Fibroblast of lung (primary cell): ENCODE data around the gene ZNF423. TPM values are rescaled to one million over a fixed set of nuclear protein-coding genes. Genes with fewer than 3 reads are reported as not detected.

Experiments
- DNase-seq, 2 donors: peaks; one replicate each; pipeline versions ENCODE4 v3.0.0 to v3.0.0-alpha.2; 2010; ENCODE audit warnings: low read depth in 2 of 2
- H2AFZ ChIP-seq: 2 replicates; pipeline ENCODE4 v1.5.1; 2012; ENCODE audit warnings: low read length, control low read depth, inconsistent platforms
- H3K27ac ChIP-seq: 2 replicates; pipeline ENCODE4 v1.5.1; 2011; ENCODE audit warnings: low read length, control low read depth; ENCODE audit not compliant: insufficient read depth
- H3K27me3 ChIP-seq: 2 replicates; pipeline ENCODE4 v1.5.1; 2011; ENCODE audit warnings: mild to moderate bottlenecking, low read length; ENCODE audit not compliant: control insufficient read depth, insufficient read depth
- H3K36me3 ChIP-seq: 2 replicates; pipeline ENCODE4 v1.5.1; 2011; ENCODE audit warnings: low read length; ENCODE audit not compliant: control insufficient read depth, insufficient read depth
- H3K4me1 ChIP-seq: 2 replicates; pipeline ENCODE4 v1.5.1; 2011; ENCODE audit warnings: low read length; ENCODE audit not compliant: control insufficient read depth, insufficient read depth; ENCODE audit errors: extremely low read depth
- H3K4me2 ChIP-seq: 2 replicates; pipeline ENCODE4 v1.5.1; 2011; ENCODE audit warnings: low read length, control low read depth; ENCODE audit not compliant: insufficient read depth; ENCODE audit errors: extremely low read depth
- H3K4me3 ChIP-seq, 4 experiments: fragments of 200-600 bp in 1 of 4; sonication (generic) in 1 of 4; replicated peaks in 1 of 4; 2 replicates each; pipeline ENCODE4 v1.5.1; 2011 to 2016; ENCODE audit warnings: low read length in 4 of 4, low read depth in 3 of 4, mild to moderate bottlenecking in 3 of 4, control low read depth in 2 of 4, inconsistent platforms in 1 of 4, mixed read lengths in 1 of 4; ENCODE audit not compliant: insufficient read depth in 1 of 4; ENCODE audit errors: control extremely low read depth in 1 of 4
- H3K79me2 ChIP-seq: 2 replicates; pipeline ENCODE4 v1.5.1; 2012; ENCODE audit warnings: mild to moderate bottlenecking, low read length, inconsistent platforms; ENCODE audit not compliant: control insufficient read depth, insufficient read depth
- H3K9ac ChIP-seq: 2 replicates; pipeline ENCODE4 v1.5.1; 2011; ENCODE audit warnings: mild to moderate bottlenecking, low read length, control low read depth; ENCODE audit not compliant: insufficient read depth
- H3K9me3 ChIP-seq: 2 replicates; pipeline ENCODE4 v1.5.1; 2012; ENCODE audit warnings: low read depth, low read length; ENCODE audit not compliant: control insufficient read depth, insufficient read depth
- H4K20me1 ChIP-seq: 2 replicates; pipeline ENCODE4 v1.5.1; 2011; ENCODE audit warnings: low read length; ENCODE audit not compliant: control insufficient read depth, insufficient read depth; ENCODE audit errors: extremely low read depth
- CTCF ChIP-seq, 2 donors: IDR thresholded peaks in 1 of 2; conservative IDR thresholded peaks in 1 of 2; 1 replicate in 1 of 2; 2 replicates in 1 of 2; pipeline ENCODE4 v1.5.1; 2011 to 2012; ENCODE audit warnings: low read length in 2 of 2, control low read depth in 1 of 2, inconsistent platforms in 1 of 2, low read depth in 1 of 2, mild to moderate bottlenecking in 1 of 2
- EZH2 ChIP-seq: IDR thresholded peaks from 2 replicates; pipeline ENCODE4 v1.5.1; 2012; ENCODE audit warnings: low read length, control low read depth, mild to moderate bottlenecking; ENCODE audit errors: missing control alignments
- polyA plus RNA-seq, 2 donors: library from polyadenylated mRNA; depleted of rRNA in 1 of 2; stranded (reverse) in 1 of 2; unstranded in 1 of 2; fragments of >200 nt; gene quantifications; 2 replicates each; pipeline ENCODE4 v1.2.1, GENCODE V29; 2011 to 2012; ENCODE audit warnings: missing spikeins in 1 of 2
- total RNA-seq: library from RNA; depleted of rRNA; stranded (reverse); fragments of >200 nt; gene quantifications from 2 replicates; pipeline ENCODE4 v1.2.1, GENCODE V29; 2014

The ZNF423 gene
- total and polyA plus RNA-seq, 2 donors (not counting 1 experiment from before 2014, with no cell fraction given), result 0.07 to 0.17 TPM

- DNase-seq, result no peak
- Histone ChIP-seq H3K4me3 (no peak overlapping the region), H3K9ac (no peak overlapping the region), H3K9me3 (no peaks in the 10 kb centered on the region), H2AFZ (no peak overlapping the region), H3K36me3 (no peaks in the 10 kb centered on the region), H3K79me2 (no peaks in the 10 kb centered on the region), H3K4me2 (no peak overlapping the region), H3K27me3 (no peaks in the 10 kb centered on the region), H3K4me1 (no peaks in the 10 kb centered on the region), H4K20me1 (no peaks in the 10 kb centered on the region), H3K27ac (no peak overlapping the region)
- TF ChIP-seq EZH2 (no peak), CTCF (conservative IDR thresholded peaks at IDR 0.05 in 1 of 2, IDR thresholded peaks at IDR 0.05 in 1 of 2; ENCODE audit: low read depth in 1 of 2, low read length in 2 of 2) (no peak)
Observed at GRCh38 chr16:49456763-49457162, 399.1 kb downstream of the ZNF423 start.

- Histone ChIP-seq H3K4me1 (no peaks in the 10 kb centered on the region), H3K27ac (no peak overlapping the region), H3K36me3 (no peaks in the 10 kb centered on the region), H3K79me2 (no peaks in the 10 kb centered on the region), H3K4me2 (no peak overlapping the region), H3K9ac (no peak overlapping the region), H4K20me1 (no peaks in the 10 kb centered on the region), H3K9me3 (no peaks in the 10 kb centered on the region), H3K27me3 (no peaks in the 10 kb centered on the region), H3K4me3 (no peak overlapping the region), H2AFZ (no peak overlapping the region)
- no peak for DNase-seq
- TF ChIP-seq CTCF (conservative IDR thresholded peaks at IDR 0.05 in 1 of 2, IDR thresholded peaks at IDR 0.05 in 1 of 2; ENCODE audit: low read depth in 1 of 2, low read length in 2 of 2) (no peak), EZH2 (no peak)
Observed at GRCh38 chr16:49455991-49456745, 399.7 kb downstream of the ZNF423 start.

GRCh38 chr16:49455181-49455990, 400.5 kb downstream of the ZNF423 start:
- Histone ChIP-seq H4K20me1 (no peaks in the 10 kb centered on the region), H3K9ac (no peak overlapping the region), H3K9me3 (no peaks in the 10 kb centered on the region), H3K4me3 (no peak overlapping the region), H3K27me3 (no peaks in the 10 kb centered on the region), H3K36me3 (no peaks in the 10 kb centered on the region), H2AFZ (no peak overlapping the region), H3K4me2 (no peak overlapping the region), H3K4me1 (no peaks in the 10 kb centered on the region), H3K27ac (no peak overlapping the region), H3K79me2 (no peaks in the 10 kb centered on the region)
- TF ChIP-seq CTCF (conservative IDR thresholded peaks at IDR 0.05 in 1 of 2, IDR thresholded peaks at IDR 0.05 in 1 of 2; ENCODE audit: low read depth in 1 of 2, low read length in 2 of 2) (no peak), EZH2 (no peak)
- no peak for DNase-seq
